Stimulated activated CD4-positive, alpha-beta T cell treated with anti-CD3 and anti-CD28 coated beads, Interleukin-15, amount 100 ng/mL, for 24 hours (primary cell): ENCODE results near the gene COL23A1.

ENCODE experiments used
- DNase-seq: peaks from one replicate; pipeline ENCODE4 v3.0.0-alpha.2; 2020

The COL23A1 gene

GRCh38 chr5:178417391-178417811 lies 172.8 kb downstream of the COL23A1 start:
- no peak for DNase-seq

- DNase-seq = no peak
Measured at GRCh38 chr5:178416919-178417318, 173.3 kb downstream of the COL23A1 start.

- DNase-seq = no peak
Measured at GRCh38 chr5:178416206-178416882, 173.8 kb downstream of the COL23A1 start.

GRCh38 chr5:178415353-178415752 lies 174.8 kb downstream of the COL23A1 start:
- DNase-seq = no peak

- DNase-seq = no peak
Measured at GRCh38 chr5:178413988-178414387, 176.2 kb downstream of the COL23A1 start.

GRCh38 chr5:178411083-178411482 lies 179.1 kb downstream of the COL23A1 start:
- no peak for DNase-seq

GRCh38 chr5:178407646-178408045 lies 182.5 kb downstream of the COL23A1 start:
- no peak for DNase-seq

GRCh38 chr5:178404987-178405386 lies 185.2 kb downstream of the COL23A1 start:
- DNase-seq = no peak

GRCh38 chr5:178403956-178404600 lies 186.1 kb downstream of the COL23A1 start:
- no peak for DNase-seq

- DNase-seq = no peak
Measured at GRCh38 chr5:178403351-178403750, 186.8 kb downstream of the COL23A1 start.

- no peak for DNase-seq
Measured at GRCh38 chr5:178399701-178400095, 190.5 kb downstream of the COL23A1 start.

- no peak for DNase-seq
Measured at GRCh38 chr5:178398901-178399700, 191.1 kb downstream of the COL23A1 start.

- DNase-seq = no peak
Measured at GRCh38 chr5:178396796-178397720, 193.1 kb downstream of the COL23A1 start.

- DNase-seq = no peak
Measured at GRCh38 chr5:178394074-178394473, 196.1 kb downstream of the COL23A1 start.

- no peak for DNase-seq
Measured at GRCh38 chr5:178392931-178393394, 197.2 kb downstream of the COL23A1 start.

GRCh38 chr5:178392386-178392785 lies 197.8 kb downstream of the COL23A1 start:
- no peak for DNase-seq

- DNase-seq = no peak
Measured at GRCh38 chr5:178391480-178391879, 198.7 kb downstream of the COL23A1 start.

- DNase-seq = no peak
Measured at GRCh38 chr5:178389796-178390195, 200.4 kb downstream of the COL23A1 start.

- DNase-seq = no peak
Measured at GRCh38 chr5:178389026-178389729, 201.0 kb downstream of the COL23A1 start.

- DNase-seq = no peak
Measured at GRCh38 chr5:178388386-178389025, 201.7 kb downstream of the COL23A1 start.

GRCh38 chr5:178387856-178388190 lies 202.4 kb downstream of the COL23A1 start:
- DNase-seq = no peak
